Embryonic facial prominence (tissue), 1 donor: ENCODE data around the gene TIMM13.
"Not testable (repeated sequence)": the region's sequence is repeated elsewhere in the genome, so short reads cannot be mapped to it uniquely, and the experiment has no call there.

Source experiments
- DNase-seq: peaks from one replicate; pipeline ENCODE4 v3.0.0-alpha.2; 2016; ENCODE audit errors: extremely low spot score

Gene TIMM13

GRCh38 chr19:2427429-2428320, at the start of gene TIMM13:
TIMM13 (minus strand) TSS chr19:2427586; CDS start chr19:2427533, 53 bp downstream.
- DNase-seq = peak; percentile 94

- DNase-seq = no peak
Measured at GRCh38 chr19:2476451-2477140, 49.2 kb upstream of the TIMM13 start.

GRCh38 chr19:2475702-2476450, 48.5 kb upstream of the TIMM13 start, which contains the start of gene GADD45B:
GADD45B (plus strand) TSS chr19:2476127; CDS start chr19:2476359, 232 bp downstream.
- peak; percentile 97 for DNase-seq

- DNase-seq = no peak
Measured at GRCh38 chr19:2475018-2475701, 47.8 kb upstream of the TIMM13 start.

- DNase-seq = peak; percentile 58
Measured at GRCh38 chr19:2474232-2475017, 47.0 kb upstream of the TIMM13 start.

- DNase-seq = not testable (repeated sequence)
Measured at GRCh38 chr19:2469915-2470200, 42.5 kb upstream of the TIMM13 start.

GRCh38 chr19:2469102-2469914, 41.9 kb upstream of the TIMM13 start:
- peak; percentile 61 for DNase-seq

GRCh38 chr19:2468596-2468995, 41.2 kb upstream of the TIMM13 start:
- no peak for DNase-seq

GRCh38 chr19:2464389-2464788, 37.0 kb upstream of the TIMM13 start:
- no peak for DNase-seq

- DNase-seq = not testable (repeated sequence)
Measured at GRCh38 chr19:2463694-2464093, 36.3 kb upstream of the TIMM13 start.

- peak; percentile 75 for DNase-seq
Measured at GRCh38 chr19:2462635-2463421, 35.4 kb upstream of the TIMM13 start.

GRCh38 chr19:2461751-2462634, 34.6 kb upstream of the TIMM13 start:
- no peak for DNase-seq

- no peak for DNase-seq
Measured at GRCh38 chr19:2460245-2460644, 32.9 kb upstream of the TIMM13 start.

- not testable (repeated sequence) for DNase-seq
Measured at GRCh38 chr19:2458776-2459175, 31.4 kb upstream of the TIMM13 start.

GRCh38 chr19:2458054-2458453, 30.7 kb upstream of the TIMM13 start:
- no peak for DNase-seq

- no peak for DNase-seq
Measured at GRCh38 chr19:2457394-2458037, 30.1 kb upstream of the TIMM13 start.

GRCh38 chr19:2455851-2456570, 28.6 kb upstream of the TIMM13 start:
- no peak for DNase-seq
